HG02870 (cell line): ENCODE measurements around the gene ZNF160.
"Not testable (repeated sequence)": the region's sequence is repeated elsewhere in the genome, so short reads cannot be mapped to it uniquely, and the experiment has no call there.

ENCODE experiments used
- ATAC-seq: cut with Tn5 transposase; IDR thresholded peaks from one replicate; pipeline ENCODE4 v1.9.1; 2021; ENCODE audit warnings: mild to moderate bottlenecking, moderate library complexity; ENCODE audit not compliant: unreplicated experiment

ZNF160 gene

DNA sequence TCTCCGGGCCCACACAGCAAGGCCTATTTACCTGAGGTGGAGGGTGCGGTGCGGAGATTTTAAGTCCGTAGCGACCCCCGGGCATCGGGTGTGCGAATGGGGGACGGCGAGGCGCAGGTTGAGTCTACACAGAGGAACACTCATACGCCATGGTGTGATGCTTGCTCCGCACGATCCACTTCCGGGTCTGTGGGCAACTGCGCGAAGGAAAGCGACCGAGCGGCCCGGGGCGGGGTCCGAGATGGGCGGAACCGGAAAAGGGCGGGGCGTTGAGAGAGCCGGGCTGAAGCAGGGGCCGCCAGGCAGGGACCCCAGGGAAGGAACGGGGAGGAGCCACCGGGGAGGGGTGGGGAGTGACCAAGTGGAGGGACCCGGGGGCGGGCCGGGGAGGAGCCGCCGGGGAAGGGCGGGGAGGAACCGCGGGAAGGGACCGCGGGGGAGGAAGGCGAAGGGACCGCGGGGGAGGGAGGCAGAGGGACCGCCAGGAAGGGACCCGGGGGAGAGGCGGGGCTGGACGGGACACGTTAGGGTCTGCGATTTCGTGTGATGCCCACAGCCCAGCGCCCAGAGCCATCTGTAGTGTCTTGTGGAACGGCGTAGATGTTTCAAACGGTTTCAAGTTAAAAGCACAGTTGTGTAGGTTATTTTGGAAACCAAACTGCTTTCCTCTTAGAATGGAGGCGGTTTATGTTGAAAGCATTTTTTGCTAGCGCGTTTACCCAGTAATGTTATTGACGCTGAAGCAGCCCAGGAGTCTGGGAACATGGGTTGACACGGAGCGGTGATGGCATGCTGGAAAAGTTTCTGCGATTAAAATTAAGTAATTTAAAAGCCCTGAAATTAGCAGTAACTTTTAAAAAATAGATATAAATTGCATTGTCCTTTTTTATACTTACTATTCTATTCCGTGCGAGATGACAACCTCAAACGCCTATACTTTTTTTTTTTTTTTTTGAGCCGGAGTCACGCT is at the start of gene ZNF160:
TSS of gene ZNF160 (minus strand) at position 189 of the 970 bp plus-strand sequence. CDS start 17,146 bp downstream, outside the sequence.
- peak; percentile 90 for ATAC-seq

DNA sequence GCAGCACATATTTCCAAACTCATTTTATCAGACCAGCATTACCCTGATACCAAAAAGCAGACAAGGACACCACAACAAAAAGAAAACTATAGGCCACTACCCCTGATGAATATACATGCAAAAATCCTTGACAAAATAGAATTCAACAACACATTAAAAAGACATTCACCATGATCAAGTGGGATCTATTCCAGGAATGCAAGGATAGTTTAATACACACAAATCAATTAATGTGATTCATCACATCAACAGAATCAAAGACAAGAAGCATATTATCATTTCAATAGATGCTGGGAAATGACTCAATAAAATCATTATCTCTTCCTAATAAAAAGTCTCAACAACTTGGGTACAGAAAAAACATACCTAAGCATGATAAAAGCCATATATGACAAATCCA is 44.4 kb upstream of the ZNF160 start:
- no peak for ATAC-seq

DNA sequence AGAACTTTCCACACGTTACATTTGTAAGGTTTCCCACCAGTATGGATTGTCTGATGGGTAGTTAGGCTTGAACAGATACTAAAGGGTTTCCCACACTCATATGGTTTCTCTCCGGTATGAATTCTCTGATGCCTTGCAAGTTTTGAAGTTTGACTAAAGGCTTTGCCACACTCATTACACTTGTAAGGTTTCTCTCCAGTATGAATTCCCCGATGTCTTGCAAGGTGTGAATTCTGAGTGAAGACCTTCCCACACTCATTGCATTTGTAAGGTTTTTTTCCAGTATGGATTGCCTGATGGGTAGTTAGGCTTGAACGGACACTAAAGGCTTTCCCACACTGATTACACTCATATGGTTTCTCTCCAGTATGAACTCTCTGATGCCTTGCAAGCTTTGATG is 37.1 kb upstream of the ZNF160 start:
- no peak for ATAC-seq

DNA sequence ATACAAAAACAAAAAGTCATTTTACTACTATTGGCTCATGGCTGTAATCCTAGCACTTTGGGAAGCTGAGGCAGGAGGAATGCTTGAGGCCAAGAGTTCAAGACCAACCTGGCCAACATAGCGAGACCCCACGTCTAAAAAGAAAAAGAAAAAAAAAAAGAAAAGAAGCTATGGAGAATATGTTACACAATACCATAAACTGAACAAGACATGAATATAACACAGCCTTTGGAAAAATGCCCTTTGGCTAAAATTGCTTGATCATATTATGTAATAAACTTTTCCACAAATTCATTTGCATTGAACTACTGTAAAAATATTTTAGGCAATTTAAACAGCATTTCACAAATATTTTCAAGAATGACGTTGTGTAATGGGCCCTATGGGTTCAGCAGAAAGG is 33.2 kb upstream of the ZNF160 start:
- no peak for ATAC-seq

DNA sequence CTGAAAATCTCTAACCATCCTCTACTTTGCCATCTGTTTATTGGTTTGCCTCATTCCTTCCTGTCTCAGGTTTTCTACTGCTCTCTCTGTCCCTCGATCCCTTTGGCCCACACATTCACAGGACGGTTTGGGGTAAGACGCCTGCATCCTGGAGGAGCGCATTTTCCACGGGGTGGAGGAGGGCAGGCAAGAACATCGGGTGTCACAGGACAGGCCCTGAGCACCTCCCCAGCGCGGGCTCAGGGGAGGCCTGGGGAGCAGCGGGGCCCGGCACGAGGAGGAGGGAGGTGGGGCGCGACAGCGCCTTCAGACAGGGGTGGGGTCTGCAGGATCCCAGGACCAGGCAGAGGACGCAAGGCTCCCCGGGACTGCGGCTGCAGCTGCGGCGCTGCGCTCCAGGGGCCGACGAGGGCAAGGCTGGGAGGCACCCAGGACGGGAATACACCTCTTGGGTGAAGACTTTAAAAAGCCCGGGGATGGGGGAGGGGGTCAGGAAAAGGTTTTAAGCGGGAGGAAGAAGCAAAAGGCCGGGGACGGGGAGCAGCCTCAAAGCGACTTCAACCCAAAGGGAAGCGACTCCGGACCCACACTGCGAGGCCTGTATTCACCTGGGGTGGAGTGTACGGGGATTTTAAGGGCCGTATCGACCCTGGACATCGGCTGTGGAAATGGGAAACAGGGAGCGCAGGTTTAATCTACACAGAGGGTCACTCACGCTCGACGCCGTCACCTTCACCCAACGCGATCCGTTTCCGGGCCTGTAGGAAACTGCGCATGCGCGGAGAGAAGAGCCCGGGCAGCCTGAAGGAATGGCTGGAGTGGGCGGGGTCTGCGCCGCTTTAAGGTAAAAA is 29.1 kb upstream of the ZNF160 start, which contains the start of gene ZNF415:
TSS of gene ZNF415 (minus strand) at position 770 of the 851 bp plus-strand sequence. CDS start 10,234 bp downstream, outside the sequence.
- no peak for ATAC-seq

DNA sequence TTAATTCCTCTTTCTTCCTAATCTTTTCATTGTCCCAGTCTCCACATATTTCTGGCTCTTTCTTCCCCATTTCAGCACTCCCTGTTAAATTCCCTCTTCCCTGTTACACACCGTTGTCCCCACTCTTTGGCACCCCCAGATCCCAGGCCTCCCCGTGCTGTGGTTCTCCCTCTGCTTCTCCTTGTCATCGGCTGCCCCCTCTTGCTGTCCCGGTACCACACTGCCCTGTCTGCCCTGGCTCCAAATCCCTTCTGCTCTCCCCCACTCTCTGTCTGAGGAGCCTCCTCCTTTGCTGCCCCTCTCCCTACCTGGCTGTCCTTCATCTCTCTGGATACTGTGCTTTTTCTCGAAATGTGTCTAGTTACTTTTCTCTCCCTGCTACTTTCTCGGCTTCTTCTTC is 28.5 kb upstream of the ZNF160 start:
- no peak for ATAC-seq

DNA sequence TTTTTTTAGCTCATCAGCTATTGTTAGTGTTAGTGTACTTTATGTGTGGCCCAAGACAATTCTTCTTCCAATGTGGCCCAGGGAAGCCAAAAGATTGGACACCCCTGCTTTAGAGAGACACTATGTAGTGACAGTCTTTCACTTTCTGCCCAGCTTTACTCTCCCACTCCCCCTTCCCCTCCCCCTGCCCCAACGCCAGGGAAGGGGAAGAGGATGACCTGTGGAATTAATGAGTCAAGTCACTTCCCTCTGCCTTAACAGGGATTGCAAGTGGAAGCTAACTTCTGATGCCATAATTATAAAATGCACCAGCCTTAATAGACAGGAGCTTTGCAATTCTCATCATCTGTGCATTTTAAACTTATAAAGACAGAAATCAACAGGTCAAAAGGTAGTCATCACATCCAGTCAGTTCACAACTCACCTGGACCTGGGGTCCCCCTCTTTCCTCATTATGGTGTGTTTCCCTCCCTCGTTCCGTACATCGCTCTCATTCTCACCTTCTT is 27.9 kb upstream of the ZNF160 start:
- ATAC-seq: no peak

DNA sequence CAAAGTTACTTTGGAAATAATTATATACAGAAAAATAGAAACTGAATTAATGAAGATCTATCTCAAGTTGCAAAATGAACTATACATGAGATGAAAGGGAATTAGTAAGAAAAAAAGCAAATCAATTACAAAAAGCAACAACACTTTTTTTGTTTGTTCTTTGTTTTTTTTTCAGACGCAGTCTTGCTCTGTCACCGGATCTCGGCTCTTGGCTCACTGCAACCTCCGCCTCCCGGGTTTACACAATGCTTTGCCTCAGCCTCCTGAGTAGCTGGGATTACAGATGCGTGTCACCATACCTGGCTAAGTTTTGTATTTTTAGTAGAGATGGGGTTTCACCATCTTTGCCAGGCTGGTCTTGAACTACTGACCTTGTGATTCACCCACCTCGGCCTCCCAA is 27.3 kb upstream of the ZNF160 start:
- no peak for ATAC-seq

DNA sequence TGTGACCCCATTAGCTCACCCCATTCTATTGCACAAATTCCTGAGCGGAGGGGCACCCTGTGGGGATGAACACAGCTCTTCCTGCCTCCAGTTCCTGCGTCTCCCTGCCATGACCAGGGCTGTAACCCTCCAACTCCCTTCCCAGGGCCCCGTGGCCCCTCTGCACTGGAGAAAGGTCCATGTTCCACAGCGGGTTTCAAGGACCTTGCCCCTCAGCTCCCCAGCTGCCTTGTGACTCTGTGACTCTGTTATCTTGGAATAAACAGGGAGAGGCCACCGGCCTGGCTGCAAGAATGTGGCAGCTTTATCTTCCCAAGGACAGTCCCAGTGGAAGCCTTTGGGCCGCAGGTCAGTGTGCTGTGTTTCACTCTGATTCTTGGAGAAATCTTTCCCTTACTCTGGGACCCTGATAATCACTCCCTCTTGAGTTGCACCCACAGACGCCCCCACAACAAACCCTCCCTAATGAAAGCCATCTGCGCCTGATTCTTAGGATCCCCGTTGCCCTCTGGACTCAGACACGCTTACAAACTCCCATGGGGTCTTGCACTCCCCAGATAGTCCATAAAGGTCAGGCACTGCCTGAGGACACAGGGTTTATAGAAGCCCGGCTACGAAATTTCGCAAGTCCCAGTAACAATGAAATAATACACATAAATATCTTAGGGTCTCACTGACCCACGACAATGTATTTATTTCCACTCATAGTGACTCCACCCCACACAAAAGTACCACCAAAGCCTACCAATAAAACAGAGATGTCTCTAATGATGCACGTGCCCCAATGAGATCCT is 23.7 kb upstream of the ZNF160 start:
- ATAC-seq: not testable (repeated sequence)

DNA sequence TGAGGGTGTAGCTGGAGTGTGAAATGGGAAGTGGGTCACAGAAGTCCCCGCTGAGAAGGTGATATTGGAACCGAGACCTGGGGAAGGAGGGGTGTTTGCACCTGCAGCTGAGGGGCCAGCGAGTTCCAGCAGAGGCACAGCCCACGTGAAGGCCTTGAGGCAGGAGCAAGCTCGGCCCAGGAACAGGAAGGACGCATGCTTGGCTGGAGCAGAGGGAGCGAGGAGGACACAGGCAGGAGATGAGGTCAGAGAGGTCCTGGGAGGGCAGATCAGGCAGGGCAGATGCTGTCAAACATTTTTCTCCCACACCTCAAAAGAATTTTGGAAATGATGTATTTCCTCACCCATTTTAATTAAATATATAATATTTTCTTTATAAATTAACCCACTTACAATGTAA is 20.2 kb upstream of the ZNF160 start:
- no peak for ATAC-seq

DNA sequence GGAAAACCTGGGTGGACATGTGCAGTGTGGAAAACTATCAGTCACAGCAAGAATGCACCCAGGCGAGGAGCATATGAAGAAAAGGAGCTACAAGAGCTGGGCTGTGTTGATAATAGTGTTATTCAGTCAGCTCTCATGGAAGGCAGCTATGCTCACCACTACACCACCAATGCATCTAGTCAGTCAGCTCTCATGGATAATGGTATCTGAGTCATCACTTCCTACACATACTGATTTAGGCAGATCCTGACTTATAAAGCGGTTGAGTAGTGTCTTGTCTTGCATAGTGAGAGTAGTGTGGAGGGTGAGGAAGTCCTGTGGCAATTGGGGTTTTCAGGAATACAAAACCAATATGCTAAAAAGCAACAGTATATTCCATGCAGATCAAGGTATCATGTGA is 9.1 kb upstream of the ZNF160 start:
- no peak for ATAC-seq

DNA sequence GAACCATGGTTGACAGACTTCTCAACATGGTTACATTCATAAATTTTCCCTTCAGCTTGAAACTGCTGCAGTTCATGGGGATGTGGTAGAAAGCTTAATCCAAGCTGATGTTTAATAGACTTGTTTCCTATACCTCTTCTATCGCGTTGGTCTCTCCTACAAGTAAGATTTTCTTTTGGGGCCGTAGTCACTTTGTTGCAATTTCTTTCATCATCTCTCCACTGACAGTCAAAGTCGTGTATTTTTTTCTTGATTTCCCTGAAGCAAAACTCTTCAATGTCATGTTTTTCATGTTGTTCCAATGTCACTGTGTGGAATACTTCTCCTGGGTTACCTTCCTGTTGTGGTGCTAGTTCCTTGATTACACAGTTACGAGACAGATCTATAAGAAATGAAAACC is 6.3 kb upstream of the ZNF160 start:
- ATAC-seq: no peak

DNA sequence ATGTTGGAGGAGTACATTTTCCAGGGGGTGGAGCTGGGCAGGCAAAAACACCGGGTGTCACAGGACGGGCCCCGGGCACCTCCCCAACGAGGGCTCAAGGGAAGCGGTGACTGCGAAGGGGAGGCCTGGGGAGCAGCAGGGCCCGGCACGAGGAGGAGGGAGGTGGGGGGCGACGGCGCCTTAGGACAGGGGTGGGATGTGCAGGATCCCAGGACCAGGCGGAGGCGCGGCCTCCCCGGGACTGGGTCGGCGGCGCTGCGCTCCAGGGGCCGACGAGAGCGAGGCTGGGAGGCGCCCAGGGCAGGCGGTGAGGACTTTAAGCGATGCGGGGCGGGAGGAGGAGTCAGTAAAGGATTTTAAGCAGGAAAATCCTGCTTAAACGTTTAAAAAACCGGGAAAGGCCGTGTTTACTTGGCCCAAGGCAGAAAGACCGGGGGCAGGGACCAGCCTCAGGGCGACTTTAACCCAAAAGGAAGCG is 427 bp downstream of the ZNF160 start:
- peak; percentile 25 for ATAC-seq

DNA sequence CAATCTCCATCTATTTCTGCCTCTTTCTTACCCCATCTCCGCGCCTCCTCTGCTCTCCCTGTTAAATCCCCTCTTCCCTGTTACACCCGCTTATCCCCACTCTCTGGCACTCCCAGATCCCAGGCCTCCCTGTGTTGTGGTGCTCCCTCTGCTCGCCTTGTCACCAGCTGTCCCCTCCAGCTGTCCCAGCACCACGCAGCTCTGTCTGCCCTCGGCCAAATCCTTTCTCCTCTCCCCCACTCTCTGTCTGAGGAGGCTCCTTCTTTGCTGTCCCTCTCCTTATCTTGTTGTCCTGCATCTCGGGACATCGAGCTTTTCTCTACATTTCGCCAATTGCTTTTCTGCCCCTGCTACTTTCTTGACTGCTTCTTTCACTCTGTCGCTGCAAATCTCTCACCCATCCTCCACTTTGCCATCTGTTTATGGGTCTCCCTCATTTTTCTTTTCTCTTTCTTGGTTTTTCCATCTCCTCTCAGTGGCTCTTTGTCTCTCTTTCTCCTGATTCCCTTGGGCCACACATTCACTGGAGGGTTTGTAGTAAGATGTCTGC is 941 bp downstream of the ZNF160 start:
- no peak for ATAC-seq

DNA sequence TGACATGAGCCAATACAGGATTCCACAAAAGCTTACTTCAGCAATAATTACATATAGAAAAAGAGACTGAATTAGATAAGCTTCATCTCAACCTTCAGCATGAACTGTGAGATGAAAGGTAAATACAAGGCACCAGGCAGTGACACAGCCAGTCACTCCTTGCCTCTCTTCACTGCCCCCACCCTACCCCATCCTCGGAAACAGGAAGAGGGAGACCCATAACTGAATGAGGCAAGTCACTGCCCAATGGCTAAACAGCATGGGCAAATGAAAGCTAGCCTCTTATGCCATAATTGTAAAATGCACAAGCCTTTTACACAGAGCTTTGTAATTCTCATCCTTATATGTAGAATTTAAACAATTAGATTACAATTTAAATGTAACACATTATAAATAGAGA is 1.7 kb downstream of the ZNF160 start:
- no peak for ATAC-seq

DNA sequence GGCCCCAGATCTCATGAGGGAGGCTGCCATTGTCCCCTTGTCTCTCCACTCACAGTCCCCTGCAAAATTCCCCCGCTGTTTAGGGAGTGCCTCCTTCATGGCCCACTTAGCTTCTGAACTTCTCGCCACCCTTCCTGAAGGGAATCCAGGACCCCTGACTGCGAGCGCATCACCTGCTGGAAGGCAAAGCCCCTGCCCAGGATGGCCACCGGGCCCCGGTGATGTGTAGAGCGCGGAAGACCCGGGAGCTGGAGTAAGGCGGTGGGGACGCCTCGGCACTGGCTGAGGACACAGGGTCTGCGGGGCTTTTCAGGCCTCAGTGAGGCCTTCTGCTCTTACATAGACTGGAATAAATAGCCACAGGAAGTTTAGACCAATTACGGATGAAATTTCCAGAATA is 4.7 kb downstream of the ZNF160 start:
- ATAC-seq: not testable (repeated sequence)

DNA sequence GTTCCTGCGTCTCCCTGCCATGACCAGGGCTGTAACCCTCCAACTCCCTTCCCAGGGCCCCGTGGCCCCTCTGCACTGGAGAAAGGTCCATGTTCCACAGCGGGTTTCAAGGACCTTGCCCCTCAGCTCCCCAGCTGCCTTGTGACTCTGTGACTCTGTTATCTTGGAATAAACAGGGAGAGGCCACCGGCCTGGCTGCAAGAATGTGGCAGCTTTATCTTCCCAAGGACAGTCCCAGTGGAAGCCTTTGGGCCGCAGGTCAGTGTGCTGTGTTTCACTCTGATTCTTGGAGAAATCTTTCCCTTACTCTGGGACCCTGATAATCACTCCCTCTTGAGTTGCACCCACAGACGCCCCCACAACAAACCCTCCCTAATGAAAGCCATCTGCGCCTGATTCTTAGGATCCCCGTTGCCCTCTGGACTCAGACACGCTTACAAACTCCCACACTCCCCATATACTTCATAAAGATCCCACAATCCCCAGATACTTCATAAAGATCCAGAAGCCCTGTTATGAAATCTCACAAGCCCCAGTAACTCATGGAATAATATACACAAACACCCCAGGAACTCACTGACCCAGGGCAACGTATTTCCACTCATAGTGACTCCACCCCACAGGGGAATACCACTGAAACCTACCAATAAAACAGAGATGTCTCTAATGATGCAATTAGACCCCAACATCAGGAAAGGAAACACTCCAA is 6.1 kb downstream of the ZNF160 start:
- not testable (repeated sequence) for ATAC-seq

DNA sequence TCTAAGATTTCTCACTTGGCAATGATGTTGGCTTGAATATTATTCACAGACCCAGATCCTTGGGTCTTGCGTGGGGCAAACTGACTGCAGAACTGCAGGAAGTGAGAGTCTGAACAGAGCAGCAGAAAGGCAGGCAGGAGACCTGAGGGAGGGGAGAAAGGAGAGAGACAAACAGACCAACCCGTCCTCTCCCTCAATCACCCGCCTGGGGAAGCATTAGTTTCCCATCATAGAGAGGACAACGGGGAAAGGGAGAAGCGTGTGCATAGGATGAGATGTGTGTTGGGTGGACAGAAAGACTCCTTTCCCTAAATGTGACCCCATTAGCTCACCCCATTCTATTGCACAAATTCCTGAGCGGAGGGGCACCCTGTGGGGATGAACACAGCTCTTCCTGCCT is 6.6 kb downstream of the ZNF160 start:
- ATAC-seq: not testable (repeated sequence)

DNA sequence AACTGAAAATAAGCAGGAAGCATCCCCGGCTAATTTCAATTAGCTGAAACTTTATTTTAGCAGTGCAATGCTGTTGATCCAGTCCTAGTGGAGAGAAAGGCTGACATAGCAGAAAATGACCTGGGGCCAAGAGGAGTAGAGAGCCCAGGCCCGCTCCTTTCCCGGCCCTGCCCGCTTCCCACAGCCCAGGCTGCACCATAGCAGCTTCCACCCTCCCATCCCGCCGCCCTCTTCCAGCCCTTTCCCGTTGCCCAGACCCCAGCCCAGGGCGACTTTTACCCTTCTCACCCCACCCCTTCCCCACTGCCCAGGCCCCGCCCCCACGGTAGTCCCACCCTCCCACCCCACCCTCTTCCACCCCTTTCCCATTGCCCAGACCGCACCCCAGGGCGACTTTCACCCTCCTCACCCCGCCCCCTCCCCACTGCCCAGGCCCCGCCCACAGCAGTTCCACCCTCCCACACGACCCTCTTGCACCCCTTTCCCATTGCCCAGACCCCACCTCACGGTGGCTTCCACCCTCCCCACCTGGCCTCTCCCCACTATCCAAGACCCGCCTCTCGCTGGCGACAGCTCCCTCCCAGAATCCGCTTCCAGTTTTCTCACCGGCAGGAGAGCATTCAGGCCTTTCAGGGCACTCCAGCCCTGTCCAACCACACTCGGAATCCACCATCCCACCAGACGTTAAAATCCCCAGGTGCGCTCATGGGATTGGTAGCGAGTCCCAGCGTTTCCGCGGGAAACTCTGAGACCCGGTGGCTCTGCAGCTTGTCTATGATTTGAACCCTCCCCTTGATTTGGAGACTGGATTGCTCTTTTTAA is 8.3 kb downstream of the ZNF160 start:
- no peak for ATAC-seq
